HG02623 (cell line): ENCODE data around the gene GJA9.
"Not testable (repeated sequence)": the region's sequence is repeated elsewhere in the genome, so short reads cannot be mapped to it uniquely, and the experiment has no call there.

Experiments used
- ATAC-seq: cut with Tn5 transposase; IDR thresholded peaks from one replicate; pipeline ENCODE4 v1.9.1; 2021; ENCODE audit warnings: moderate library complexity; ENCODE audit not compliant: unreplicated experiment

GJA9 gene

DNA sequence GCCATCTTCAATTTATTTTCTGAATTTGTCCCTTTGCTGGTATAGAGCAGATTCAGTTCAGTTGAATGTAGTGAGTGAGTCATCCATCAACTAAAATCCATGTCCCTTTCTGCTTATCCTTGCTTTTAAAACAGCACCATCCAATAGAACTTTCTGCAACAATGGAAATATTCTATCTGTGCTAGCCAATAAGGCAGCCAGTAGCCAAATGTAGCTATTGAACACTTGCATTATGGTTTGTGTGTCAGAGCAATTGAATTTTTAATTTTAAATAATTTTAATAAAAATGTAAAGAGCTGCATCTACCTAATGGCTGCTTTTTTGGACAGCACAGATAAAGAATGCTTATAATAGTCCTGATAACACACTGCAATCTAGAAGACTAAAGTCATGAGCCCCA is at the start of gene GJA9:
TSS of gene GJA9 (minus strand) at position 101 of the 400 bp plus-strand sequence. CDS start 5,489 bp downstream, outside the sequence.
- ATAC-seq, result no peak

DNA sequence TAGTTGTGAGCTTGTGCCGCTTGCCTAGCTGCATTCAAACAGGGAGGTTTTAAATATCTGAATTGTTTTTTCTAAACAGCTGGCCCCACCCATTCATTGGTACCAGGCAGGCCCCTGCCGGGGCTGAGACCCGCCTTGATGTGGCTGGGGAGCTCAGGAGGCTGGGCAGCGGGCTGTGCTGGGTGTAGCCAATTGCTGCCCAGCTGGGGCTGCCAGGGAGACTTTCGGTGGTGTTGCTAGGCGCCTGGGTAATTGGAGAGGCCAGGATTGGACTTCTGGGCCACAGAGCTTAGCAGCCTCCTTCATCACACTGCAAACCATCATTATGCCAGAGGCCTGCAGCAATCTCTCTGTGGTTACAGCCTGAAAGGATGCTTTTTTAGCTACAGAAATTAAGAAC is 48.1 kb upstream of the GJA9 start:
- ATAC-seq, result no peak

DNA sequence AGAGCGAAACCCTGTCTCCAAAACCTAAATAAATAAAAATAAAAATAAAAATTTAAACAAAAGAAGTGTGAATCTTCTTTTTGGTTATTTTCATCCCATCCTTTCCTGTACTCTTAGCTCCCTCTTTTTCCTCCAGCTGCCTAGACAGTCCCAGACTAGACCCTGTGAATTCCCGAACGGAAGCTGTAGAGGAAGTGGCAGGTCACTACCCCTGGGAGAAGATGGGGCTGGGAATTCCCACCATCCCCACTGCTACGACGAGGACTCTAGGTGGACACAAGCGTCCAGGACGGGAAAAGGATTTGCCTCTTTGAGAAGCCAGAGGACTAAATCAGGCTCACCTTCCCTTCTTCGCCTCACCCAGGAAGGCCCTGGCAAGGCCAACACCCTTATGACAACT is 47.7 kb upstream of the GJA9 start:
- no peak for ATAC-seq

DNA sequence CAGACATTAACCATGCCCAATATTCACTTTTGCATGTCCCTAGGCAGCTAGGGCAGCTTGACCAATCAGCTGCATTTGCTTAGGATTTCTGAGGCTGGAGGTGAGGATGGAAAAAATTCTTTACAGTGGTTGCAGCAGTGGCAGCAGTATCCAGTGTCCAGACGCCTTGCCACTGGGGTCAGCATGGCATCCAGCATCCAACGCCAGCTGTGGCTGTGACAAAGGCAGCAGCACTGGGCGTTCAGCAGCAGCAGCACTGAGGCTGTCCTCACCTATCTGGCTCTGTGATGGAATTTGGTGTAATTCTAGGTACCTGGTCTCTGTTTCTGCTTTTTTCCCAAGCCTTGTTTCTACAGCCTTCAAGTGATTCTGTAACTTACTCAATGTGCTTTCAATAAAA is 44.7 kb upstream of the GJA9 start:
- no peak for ATAC-seq

DNA sequence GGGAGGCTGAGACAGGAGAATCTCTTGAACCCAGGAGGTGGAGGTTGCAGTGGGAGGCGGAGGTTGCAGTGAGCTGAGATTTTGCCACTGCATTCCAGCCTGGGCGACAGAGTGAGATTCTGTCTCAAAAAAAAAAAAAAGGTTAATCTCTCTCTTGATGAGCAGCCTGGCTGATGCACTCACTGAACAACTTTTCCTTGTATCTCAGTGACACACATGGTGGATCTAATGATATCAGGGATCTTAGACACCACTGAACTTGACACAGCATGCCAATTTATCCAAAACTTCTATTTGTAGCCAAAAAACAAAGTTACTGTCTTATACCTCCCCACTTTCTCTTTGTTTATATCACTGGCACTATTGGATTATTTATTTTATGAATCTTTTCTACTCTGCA is 44.0 kb upstream of the GJA9 start:
- ATAC-seq, result no peak

DNA sequence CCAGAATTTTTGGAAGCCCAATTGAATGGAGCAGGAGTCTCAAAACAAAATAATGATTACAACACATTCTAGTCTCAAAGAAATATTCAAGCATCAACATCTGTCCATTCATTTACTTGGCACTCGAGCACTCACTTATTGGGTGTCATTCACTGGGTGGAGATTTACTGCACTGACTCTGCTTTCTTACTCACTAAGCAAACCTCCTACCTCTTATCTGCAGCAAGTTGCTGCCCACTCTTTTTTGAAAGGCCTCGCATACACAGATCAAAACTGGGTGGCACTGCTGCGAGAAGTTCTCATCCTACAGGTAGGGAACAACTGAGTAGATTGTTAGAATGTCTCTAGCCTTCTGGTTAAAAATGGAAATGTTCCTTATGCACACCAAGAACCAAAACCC is 42.2 kb upstream of the GJA9 start:
- no peak for ATAC-seq

DNA sequence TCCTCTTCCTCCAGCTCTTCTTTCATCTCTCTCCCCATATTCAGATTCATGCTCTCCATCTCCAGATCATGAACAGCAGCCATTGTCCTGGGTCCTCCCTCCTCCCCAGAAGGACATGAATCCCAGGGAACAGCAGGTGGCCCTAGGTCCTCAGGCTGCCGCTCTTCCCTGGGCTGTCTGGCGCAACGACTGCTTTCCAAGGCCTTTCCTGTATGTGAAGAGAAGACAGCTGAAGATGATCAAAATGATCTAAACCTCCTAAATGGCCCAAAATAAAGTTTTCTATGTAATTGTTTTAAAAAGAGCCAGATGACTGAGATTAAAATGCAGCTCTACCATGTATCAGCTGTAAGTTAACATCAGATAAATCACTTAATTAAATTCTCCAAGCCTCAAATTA is 37.7 kb upstream of the GJA9 start:
- ATAC-seq, result no peak

DNA sequence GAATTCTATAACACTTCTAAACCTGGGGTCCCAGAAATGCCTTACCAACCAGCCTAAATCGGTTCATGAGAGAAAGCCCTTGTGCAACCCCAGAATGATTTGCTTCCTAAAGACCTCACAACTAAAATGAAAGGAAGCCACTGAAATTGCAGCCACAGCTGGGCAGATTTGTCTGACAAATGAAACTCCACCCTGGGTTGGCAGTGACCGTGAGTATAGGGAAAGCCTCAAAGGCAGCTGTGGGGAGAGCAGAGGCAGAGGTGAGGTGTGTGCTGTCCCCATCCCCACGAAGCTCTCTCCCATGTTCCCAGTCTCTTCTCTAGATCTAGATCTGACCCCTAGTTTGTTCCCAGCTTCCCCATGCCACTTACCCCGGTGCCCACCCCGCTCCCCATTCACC is 37.2 kb upstream of the GJA9 start:
- no peak for ATAC-seq

DNA sequence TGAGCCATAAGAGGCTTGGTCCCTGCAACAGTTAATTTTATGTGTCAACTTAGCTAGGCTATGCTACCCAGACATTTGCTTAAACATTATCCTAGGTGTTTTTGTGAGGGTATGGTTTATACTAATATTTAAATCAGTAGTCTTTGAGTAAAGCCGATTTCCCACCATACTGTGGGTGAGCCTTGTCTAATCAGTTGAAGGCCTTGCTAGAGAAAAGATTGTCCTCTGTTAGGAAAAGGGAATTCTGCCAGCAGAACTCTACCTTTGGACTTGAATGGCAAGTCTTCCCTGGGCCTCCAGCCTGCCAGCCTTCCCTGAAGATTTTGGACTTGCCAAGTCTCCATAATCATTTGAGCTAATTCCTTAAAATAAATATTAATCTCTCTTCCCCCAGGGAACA is 36.4 kb upstream of the GJA9 start:
- ATAC-seq, result no peak

DNA sequence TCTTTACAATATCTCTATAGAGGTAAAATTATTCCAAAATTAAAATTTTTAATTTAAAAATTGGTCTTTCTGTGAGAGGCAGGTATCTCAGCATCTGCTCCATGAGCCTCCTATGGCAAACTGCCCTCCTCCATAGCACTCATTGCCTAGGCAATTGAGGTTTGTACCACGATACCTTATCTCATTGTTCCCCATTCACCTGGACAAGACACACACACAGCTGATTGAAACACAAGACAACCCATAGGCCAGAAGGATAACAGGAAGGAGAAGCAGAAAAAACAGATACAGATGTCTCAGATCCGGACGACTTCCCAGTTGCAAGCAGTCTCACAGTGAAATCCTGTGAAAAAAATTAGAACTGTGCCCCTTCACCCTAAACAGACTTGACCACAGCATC is 36.0 kb upstream of the GJA9 start:
- ATAC-seq, result no peak

DNA sequence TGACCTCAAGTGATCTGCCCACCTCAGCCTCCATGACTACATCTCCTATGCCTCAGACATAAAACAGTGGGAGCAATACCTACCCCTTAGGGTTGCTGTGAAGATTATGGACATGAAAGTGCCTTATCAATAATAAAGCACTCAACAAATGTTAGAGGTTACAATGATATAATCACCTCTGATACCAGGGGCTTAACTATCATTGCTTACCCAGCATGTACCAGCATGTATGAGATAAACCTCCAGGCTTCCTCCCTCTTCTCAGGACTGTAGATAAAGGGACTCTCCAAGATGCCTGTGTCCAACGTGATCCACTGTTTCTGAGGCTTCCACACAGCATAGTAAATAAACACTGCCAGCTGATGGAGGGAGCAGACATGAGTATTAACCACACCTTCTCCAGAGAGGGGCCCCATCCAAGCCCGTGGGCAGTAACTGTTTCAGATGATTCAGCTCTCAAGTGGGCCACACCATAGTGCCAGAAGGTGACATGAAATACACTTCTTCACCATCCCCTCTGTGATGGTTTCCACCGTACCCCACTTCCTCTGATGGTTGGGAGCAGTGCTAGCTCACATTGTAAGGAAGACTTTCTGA is 34.1 kb upstream of the GJA9 start:
- no peak for ATAC-seq

DNA sequence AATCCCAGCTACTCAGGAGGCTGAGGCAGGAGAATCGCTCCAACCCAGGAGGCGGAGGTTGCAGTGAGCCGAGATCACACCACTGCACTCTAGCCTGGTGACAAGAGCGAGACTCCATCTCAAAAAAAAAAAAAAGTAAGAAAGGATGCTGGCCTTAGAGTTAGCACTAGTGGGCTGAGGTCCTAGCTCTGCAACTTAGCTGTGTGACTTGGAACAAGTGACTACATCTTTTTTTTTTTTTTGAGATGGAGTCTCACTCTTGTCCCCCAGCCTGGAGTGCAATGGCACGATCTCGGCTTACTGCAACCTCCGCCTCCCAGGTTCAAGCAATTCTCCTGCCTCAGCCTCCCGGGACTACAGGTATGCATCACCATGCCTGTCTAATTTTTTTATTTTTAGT is 33.5 kb upstream of the GJA9 start:
- ATAC-seq, result not testable (repeated sequence)

DNA sequence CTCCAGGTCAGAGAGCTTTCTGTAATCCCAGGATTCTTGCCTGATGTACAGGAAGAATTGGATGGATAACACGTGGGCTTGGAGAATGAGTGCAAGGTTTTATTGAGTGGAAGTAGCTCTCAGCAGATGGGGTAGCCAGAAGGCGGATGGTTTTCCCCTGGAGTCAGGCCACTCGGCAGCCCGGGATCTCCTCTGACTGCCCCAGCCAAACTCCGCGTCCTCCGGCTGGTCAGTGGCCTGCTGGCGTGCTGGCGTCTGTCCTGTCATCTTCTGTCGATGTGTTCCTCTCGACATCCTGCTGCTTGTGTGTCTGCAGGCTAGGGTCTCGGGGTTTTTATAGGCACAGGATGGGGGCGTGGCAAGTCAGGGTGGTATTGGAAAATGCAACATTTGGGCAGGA is 27.4 kb upstream of the GJA9 start:
- ATAC-seq, result no peak

DNA sequence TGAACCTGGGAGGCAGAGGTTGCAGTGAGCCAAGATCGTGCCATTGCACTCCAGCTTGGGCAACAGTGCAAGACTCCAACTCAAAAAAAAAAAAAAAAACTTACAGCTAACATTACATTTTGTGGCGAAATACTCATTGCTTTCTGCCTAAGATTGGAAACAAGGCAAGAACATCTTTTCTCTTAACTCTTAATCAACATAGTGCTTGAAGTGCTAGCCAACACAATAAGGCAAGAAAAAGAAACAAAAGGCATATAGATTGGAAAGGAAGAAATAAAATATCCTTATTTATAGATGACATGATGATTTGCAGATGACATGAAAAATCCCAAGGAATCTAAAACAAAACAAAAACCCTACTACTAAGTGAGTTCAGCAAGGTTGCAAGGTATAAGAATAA is 24.6 kb upstream of the GJA9 start:
- ATAC-seq, result no peak

DNA sequence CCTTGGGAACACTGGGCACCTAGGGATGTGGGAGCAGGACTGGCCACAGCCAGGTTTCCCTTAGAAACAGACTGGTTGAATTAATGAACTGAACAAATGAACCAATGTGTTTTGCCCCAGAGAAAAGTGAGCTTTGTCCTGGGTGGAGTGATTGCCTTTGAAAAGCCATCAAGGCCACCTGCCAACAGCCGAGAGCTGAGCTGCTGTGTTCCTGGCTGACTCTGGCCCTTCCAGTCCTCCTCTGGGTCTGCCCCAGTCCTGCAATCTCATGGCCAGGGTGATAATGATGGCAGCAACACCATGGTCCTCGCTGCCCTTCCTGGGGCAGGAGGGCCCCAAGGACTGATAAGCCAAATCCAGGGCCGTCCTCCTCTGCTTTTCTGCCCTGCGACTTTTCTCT is 18.2 kb upstream of the GJA9 start:
- ATAC-seq, result no peak

DNA sequence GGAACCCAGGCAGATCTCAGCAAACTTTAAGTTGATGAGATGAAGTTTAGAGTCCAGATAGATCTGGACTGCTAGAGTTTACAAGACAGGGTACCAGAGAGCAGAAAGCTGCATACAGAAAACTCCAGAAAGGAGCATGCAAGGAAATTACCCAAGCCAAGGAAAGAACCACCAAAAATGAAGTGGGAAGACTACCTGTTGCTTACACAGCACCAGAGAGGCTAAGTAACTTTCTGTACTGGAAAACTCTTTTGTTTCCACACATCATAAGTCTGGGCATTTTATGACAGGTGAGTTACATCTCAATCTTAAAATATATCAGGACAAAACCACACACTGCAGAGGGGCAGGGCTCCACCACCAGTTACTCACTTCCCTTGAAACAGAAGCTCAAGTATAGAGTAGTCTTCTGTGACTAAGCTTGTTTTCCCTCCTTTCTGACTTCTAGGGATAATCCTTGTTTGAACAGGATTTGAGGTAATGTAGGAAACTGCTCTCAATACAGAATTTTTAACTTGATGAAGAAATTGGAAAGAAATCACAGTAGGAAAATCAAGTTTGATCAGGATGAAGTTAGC is 17.4 kb upstream of the GJA9 start:
- ATAC-seq, result no peak

DNA sequence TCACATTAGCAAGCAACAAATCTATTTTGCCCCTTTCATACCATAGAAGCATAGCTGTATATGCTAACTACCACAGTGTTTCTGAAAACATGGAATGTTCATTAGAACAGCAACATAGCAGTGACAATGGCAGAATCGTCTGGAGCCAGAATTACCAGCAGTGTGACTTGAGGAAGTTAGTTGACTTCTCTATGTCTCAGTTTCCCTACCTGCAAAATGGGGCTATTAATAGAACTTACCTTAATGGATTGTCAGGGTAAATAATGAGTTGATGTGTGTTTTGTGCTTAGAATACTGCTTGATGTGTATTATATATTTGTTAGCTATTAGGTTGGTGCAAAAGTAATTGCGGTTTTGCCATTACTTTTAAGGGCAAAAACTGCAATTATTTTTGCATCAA is 14.8 kb upstream of the GJA9 start:
- ATAC-seq, result no peak

DNA sequence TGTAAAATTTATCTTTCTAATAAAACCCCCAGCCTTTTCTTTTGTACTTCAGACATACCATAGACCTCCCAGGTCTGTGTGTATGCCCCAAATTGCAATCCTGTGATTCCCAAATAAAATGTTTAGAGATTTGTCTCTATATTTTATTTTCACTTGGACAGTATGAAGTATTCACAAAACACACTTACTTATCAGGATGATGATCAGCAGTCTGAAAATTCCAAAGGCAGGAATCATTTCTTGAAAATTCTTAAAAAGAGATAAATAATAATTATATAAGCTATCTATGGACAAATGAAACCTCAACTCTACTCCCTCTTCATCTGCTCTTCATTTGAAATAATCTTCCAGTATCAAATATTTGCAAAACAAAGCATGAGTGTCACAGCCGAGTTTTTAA is 11.6 kb upstream of the GJA9 start:
- ATAC-seq, result no peak

DNA sequence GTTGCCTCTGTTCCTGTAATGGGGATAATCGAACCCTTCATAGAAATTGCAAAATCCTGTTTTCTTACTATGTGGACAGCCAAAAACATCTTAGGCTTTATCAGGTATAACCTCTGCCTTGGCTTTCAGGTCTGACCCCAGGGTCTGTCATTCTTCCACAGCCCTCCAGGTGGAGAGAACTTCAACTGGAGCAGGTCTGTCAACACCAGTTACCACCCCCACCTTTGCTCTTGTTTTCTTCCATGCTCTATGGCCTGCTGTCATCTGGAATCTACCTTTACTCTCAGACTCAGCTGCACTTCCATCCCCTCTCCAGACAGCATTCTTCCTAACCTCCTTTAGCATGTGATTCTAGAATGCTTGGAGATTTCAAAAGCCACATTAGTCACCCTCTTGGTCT is 10.4 kb upstream of the GJA9 start:
- ATAC-seq, result no peak

DNA sequence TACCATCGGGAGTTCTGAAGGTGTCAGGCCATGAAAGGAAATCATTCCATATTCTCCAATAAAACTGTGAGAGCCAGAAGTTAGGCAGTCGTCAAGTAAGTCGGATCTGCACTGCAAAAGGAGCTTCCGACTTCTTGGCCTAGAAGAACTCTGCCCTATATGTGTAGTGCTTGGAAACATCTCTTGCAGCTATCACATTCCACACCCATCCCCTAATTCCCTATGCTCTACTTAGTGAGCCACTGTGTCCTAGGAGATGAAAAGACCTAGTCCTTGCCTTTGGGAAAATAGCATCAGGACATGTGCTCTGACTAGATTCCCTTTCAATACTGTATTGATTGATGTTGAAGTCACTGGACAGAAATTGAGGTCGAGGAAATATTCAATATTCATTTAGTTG is 8.2 kb upstream of the GJA9 start:
- ATAC-seq, result no peak

DNA sequence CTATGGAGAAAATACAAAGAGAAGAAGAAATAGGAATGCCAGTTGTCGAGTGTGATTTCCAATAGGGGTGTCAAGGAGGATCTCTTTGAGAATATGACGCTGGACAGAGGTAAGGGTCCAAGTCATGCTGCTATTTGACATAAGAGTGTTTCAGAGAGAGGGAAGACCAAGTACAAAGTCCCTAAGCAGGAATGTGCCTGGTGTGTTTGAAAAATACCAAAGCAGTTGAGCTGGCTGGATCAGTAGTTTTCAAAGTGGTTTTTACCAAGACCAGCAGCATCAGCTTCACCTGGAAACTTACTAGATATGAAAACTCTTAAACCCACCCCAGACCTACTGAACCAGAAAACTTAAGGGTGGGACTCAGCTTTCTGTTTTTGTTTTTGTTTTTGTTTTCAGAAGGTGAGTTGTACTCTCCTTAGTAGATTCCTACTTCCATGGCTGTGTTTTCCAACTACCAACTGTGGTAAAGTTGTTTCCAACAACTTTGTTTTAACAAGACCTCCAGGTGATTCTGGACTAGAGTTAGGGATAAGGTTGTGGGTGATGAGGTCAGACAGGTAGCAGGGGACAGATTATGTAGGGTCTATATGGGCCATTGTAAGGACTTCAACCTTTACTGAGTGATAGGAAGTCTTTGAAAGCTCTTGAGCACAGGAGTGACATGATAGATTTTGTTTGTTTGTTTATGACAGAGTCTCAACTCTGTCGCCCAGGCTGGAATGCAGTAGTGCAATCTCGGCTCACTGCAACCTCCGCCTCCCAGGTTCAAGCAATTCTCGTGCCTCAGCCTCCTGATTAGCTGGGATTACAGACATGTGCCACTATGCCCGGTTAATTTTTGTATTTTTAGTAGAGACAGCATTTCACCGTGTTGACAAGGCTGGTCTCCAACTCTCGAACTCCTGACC is 7.3 kb upstream of the GJA9 start:
- no peak for ATAC-seq

DNA sequence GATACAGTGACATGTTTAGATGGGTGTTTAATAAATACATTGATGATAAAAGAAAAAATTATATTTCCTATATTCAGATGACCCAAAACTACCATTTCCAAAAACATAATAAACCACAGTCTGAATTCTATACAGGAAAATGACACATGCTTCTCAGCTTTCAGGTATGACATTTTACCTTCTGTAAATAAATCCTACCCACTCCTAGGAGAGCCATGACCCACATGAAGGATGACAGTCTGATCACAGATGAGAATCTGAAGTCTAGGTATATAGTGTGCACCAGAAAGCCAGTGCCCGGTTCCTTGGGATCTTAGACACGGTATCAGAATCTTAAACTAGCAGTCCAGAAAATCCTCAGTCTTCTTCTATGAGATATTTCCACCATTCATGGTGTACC is 3.7 kb upstream of the GJA9 start:
- ATAC-seq, result no peak
